Nasal cavity respiratory epithelium epithelial cell of viscerocranial mucosa (primary cell): ENCODE results near the gene GRM1. TPM values are rescaled to one million over a fixed set of nuclear protein-coding genes. Genes with fewer than 3 reads are reported as not detected.

Experiments
- total RNA-seq: library from RNA; depleted of rRNA; stranded (reverse); fragments of >200 nt; gene quantifications from 2 replicates; pipeline ENCODE4 v1.2.3, GENCODE V29; 2014

The GRM1 gene
- total RNA-seq: under 0.01 TPM in 1 of 2 replicates, not detected in the other

GRCh38 chr6:146028851-146029572, at the start of gene GRM1:
Gene GRM1 (plus strand): TSS chr6:146029062. CDS start chr6:146029518, 456 bp downstream.

Other genes starting within 250 kb of the GRM1 start
- gene FBXO30, start 214.3 kb upstream of the GRM1 start, total RNA-seq: 17.8 and 22.7 TPM in 2 replicates
- gene SHPRH, start 64.7 kb upstream of the GRM1 start, total RNA-seq: 15.4 and 25.6 TPM in 2 replicates